Activated gamma-delta T cell treated with Interleukin-2 at 50 U/mL for 16 hours (primary cell): ENCODE data around the gene ANKRD2.
"Not testable (repeated sequence)": the region's sequence is repeated elsewhere in the genome, so short reads cannot be mapped to it uniquely, and the experiment has no call there.

Experiments used
- DNase-seq: peaks from one replicate; pipeline ENCODE4 v3.0.0-alpha.2; 2020

The ANKRD2 gene

DNA sequence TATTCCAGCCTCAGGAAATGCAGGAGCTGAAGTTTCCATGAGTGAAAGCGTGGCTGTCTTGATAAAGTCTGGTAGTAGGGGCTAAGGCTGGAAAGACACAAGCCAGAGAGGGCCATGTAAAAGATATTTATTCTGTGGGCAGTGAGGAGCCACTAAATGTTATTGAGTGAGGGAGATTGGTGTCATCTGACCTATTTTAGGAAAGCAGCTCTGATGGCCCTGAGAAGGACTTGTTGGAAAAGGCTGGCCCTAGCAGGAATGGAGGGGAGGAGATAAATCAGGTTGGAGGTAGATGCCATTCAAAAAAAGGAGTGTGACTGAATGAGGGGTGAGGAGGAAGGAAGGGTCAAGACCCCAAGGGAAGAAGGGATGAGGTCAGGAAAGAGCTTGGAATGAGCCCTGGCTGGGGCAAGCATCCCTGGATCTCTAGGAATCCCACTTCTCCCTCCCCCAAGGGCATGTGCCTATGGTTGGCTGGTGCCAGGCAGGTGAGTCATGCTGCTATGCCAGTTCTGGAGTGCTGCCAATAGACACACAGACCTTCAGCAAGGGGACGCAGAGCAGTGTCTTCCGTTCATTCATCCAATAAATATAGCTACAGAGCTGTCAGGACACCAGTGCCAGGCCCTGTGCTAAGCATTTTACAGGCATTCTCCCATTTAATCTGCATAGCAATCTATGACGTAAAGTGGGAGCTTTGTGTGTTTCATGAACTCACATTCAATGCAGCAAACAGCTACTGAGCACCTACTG, 2.0 kb downstream of the ANKRD2 start:
- DNase-seq = no peak

DNA sequence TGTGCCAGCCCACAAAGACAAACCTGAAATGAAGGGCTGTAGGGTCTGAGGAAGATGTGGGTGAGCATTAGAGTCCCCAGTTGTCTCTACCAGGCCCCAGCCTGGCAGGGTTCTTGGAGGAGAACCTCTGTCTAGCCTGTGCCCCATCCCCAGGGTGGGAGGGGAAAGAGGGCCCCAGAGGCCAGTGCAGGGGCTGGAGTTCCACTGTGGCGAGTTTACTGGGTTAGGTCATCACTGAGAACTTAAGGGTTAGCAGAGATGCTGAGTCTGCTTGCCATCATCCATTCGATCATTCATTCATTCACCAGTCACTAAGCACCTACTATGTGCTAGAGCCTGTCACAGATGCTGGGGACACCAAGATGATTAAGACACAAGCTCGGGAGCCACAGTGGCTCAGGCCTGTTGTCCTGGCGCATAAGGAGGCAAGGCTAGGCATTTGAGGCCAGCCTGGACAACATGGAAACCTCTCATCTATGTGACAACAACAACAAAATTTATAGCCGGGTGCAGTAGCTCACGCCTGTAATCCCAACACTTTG, 2.6 kb downstream of the ANKRD2 start:
- no peak for DNase-seq

DNA sequence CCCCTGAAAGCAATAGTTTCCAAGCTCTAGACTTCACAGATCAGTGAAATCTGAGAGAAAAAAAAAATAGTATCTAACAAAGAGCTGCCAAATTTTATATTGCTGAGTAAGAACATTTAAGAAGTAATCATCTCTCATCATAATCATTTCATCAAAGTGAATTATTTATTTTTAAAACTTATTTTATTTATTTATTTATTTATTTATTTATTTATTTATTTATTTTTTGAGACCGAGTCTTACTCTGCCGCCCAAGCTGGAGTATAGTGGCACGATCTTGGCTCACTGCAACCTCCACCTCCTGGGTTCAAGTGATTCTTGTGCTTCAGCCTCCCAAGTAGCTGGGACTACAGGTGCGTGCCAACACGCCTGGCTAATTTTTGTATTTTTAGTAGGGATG, 3.9 kb downstream of the ANKRD2 start:
- DNase-seq = not testable (repeated sequence)

DNA sequence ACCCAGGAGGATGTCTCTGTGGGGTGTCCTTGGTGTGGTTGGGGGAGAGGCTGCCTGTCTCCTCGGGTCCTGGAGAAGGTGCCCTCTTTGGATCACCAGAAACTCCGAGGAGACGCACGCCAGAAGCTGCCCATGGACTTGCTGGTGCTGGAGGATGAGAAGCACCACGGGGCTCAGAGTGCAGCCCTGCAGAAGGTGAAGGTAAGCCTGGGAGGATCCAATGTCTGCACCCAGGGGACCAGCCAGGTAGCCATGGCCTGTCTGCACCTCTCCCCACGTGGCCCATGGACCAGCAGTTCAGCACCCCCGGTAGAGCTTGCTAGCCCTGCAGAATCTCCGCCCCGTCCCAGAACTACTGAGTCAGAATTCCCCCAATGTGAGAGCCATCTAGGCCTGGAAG, 5.1 kb downstream of the ANKRD2 start:
- DNase-seq = no peak

DNA sequence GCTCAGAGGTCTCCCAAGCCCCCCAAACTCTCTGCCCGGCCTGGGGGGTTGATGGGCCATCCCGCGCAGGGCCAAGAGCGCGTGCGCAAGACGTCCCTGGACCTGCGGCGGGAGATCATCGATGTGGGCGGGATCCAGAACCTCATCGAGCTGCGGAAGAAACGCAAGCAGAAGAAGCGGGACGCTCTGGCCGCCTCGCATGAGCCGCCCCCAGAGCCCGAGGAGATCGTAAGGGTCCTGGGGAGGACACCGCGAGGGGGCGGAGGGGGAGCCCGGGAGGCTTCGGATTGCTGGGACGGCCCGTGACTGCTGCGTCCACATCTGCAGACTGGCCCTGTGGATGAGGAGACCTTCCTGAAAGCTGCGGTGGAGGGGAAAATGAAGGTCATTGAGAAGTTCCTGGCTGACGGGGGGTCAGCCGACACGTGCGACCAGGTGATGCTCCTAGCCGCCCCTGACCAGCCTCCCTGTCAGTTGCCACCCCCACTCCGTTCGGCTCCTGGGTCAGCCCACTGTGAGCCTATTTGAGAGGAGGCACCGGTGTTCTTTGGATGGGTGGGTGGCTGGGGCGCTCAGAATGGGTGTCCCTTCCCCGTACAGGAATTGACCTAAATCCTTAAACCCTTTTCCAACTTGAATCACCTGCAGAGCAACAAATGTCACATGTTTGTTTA, 5.7 kb downstream of the ANKRD2 start:
- DNase-seq = no peak

DNA sequence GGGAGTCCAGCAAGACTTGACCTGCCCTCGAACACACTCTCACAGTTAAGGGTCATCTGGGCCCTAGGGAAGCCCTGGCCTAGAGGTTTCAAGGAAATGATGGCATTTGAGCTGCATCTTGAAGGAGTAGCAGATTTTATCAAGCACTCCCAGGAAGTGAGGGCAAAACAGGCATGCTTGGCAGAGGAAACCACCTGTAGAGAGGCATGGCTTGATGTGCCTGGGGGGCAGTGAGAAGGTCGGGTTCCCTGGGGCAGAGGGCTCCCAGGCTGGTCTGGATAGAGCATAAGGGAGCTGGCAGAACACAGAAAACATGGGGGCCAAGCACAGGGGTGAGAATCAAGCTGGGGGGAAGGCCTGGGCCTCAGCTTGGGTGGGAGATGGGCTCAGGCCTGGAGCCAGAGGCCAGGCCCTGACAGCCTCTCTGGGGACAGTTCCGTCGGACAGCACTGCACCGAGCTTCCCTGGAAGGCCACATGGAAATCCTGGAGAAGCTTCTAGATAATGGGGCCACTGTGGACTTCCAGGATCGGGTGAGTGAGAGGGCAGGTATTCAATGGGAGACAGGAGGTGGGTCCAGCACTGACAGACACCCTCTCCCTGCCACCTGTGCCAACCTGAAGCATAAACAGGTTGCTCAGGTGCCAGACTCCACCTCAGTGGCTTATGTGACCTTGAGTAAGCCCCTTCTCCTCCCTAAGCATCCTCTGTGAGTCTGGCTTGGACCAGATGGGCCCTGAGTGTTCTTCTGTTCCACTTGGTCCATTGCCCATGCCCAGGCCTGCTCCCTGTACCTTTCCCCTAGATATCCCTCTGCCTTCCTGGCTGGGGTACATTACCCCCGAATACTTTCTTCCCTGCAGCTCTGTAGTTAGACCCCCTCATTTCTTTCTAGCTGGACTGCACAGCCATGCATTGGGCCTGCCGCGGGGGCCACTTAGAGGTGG, 8.1 kb downstream of the ANKRD2 start:
- no peak for DNase-seq

DNA sequence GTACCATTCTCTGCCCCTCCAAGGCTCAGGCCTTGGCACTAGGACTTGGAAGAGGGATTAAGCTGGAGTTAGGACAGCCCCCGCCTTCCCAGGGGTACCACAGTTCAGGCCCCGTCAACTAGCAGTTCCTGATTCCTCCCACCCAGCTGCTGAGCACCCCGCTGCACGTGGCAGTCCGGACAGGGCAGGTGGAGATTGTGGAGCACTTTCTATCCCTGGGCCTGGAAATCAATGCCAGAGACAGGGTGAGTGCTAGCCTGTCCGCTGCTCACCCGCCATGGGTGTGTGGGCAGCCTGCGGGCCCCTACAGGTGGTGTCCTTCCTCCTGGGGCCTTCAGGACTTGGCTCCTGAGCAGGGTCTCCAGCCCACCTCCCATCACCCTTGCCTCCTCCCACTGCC, 9.6 kb downstream of the ANKRD2 start:
- no peak for DNase-seq

DNA sequence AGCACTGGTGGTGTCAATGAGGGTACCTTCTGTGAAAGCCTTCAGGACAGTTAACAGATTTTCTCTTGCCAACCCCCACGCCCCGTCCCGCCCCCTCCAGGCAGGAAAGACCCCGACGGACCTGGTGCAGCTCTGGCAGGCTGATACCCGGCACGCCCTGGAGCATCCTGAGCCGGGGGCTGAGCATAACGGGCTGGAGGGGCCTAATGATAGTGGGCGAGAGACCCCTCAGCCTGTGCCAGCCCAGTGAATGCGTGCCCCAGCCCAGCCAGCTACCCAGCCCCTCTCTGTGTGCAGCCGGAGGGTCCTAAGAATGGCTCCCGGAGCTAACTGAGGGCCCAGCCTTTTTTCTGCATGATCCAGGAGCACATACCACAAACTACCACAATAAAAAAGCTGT, 10.9 kb downstream of the ANKRD2 start:
- no peak for DNase-seq

DNA sequence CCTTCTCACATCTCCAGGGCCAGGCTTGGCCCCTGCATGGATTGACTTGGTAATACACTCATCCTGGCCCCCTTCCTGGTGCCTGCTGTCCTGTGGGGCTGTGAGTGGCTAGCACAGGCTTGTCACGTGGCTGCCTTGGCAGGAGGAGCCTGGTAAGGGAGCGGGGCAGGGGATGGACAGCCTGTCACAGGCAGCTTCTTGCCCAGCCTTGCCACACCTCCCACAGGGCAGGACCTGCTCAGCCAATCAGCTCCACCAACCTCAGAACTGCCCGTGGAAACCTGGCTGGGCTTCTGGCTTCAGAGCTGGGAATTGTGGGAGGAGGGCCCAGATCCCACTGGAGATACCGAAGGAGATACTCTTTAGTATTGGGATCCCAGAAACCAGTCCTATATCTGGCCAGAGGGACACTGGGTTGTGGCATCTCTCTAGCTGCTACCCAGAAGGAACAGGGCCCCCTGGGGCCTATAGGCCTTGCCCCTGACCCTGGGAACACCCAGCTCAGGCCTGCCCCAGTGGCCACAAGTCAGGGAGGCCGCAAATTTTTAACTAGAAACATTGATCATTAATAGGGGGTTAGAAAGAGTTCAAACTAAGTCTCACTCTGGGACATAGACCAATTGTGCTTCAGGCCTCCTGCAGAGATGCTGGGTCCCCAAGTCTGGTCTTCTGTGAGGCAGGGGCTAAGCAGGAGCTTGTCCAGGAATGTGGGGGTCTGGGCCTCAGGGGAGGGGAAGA, 11.7 kb downstream of the ANKRD2 start, which contains the start of gene HOGA1:
Gene HOGA1, plus strand, starts transcription at position 330 of the 738 bp plus-strand sequence. Its CDS starts 315 bp downstream, at position 645.
- no peak for DNase-seq

DNA sequence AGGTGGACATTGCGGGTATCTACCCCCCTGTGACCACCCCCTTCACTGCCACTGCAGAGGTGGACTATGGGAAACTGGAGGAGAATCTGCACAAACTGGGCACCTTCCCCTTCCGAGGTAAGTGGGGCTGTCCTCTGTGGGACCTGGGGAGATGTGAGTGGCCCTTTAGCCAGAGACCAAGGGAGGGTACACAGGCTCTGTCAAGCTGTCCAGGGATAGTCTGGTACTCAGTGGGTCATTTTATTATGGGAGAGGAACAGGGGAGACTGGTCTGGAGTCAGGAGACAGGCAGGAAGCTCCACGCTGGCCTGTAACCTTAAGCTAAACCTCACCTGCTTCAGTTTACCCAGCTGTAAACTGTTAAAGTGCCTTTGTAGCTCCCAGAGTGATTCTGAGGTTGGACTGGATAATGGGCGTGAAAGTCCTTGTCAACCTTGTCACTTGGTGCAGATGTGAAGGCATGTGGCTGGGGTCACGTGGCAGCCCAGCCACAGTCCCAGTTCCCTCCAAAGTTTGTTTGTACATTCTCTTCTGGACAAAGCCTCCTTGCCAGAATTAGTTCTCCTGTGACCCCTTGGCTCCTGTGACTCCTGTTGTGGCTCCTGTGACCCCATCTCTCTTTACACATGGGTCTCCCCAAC, 12.3 kb downstream of the ANKRD2 start:
- DNase-seq = no peak

DNA sequence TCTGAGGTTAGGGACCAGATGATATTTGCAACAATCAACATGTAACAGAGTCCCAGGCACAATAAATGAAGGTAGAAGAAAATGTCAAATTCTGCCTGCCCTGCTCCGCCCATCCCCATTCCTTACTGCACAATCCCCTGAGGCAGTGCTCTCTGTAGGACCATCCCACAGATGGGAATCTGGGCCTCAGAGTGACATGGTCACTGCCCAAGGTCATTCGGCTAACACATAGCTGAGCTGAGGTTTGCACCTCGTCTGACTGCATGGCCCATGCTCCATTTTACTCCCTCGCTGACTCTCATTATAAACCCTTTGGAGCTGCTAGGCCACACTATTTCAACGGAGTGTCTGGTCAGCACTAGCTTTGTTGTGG, 12.8 kb downstream of the ANKRD2 start:
- no peak for DNase-seq

DNA sequence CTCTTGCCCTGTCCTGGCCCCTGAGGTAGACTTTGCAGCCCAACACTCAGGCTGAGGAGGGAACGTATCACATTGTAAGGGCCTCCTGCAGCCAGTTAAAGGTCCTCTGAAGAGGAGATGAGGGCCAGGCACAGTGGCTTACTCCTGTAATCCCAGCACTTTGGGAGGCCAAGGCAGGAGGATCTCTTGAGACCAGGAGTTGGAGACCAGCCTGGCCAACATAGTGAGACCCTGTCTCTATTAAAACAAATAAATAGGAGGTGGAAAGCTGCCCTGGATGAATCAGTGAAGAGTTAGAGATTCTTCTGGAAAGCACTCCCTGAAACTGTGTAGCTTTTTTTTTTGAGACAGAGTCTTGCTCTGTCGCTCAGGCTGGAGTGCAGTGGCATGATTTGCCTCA, 14.6 kb downstream of the ANKRD2 start:
- no peak for DNase-seq

DNA sequence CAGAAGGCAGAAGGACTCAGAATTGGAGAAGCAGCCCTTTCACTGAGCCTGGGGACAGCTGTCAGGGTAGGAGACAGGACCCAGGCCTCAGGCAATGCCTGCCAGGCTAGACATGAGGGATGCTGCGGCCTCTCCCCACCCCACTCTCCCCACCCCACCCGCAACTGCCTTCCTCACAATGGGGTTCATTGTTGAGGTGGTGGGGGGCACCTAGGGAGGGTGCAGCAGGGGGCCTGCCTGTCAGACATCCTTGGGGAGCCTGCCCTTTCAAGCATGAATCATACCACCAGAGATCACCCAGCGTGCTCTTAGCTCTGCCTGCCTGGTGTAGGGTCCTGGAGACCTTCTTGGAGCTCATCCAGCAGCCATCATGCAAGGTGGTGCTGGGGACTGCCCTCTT, 16.9 kb downstream of the ANKRD2 start, which contains the start of gene C10orf62:
Gene C10orf62, plus strand, starts transcription at position 243 of the 400 bp plus-strand sequence. CDS start 177 bp downstream, outside the sequence.
- no peak for DNase-seq

DNA sequence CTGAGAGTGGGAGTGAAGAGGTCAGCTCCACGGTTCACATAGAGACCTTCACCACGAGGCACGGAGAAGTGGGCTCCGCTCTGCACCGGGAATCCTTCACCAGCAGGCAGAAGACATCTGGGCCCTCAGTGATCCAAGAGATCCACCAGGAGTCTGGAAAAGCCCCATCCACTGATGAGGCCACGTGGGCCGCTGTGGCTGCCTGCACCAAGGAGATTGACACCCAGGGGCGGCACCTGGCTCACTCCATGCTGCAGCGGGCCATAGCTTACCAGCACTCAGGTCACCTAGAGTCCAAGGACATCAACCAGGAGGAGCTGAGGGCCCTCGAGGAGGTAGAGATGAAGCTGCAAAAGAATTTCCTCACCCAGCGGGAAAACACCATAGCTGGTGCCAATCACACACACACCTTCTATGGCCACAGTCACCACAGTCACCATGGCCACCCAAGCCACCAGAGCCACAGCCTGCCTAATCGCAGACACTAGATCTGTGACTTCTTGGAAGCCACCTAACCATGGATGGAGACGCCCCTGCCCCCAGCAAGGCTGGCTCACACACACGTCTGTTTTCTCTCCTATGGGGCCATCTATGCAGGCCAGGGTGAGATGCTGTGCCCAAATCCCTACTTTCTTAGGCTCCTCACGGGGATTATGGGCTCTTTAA, 17.6 kb downstream of the ANKRD2 start:
- DNase-seq = no peak

DNA sequence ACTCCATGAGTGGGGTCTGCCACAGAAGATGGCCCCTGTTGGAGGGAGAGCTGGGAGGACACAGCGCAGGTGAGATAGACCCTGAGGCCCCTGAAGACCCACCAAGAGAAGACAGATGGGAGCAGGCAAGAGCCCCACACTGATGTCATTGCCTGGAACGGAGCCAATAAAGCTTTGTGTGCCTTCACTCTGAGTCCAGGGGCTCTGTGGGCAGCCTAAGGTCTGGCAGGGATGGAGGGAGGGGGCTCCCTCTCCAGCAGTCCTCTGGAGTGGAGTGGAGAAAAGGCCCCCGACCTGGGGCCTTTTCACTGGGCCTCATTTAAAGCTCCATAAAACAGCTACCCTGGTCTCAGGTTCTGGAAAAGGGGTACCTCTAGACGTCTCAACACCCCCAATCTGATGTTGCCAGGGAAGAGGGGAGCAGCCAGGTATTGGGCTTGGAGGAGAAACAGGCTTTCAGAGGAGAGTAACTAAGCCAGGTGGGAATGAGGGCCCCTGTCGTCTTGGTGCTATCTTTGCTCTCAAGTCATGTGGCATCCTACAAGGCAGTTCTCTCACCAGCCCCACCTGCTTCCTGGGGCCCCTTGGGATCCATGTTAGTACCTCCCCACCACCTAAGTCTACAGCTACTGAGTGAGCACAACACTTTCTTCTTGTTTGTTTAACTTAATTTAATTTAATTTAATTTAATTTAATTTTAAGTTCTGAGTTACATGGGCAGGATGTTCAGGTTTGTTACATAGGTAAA, 18.3 kb downstream of the ANKRD2 start:
- DNase-seq = no peak

DNA sequence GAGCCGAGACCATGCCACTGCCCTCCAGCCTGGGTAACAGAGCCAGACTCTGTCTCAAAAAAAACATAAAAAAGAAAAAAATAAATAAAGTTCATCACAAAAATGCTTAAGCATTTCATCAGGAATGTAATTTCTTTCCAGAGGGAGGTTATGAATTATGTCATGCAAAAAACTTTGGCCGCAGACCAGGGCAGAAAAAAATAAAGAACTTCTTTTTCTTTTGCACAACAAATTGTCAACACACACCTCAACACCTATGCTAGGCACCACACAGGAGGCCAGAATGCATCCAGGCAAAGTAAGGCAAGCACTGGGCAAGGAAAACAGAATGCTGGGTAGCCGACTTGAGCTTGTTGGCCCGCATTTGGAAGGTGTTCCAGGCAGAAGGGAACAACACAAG, 20.8 kb downstream of the ANKRD2 start:
- no peak for DNase-seq

DNA sequence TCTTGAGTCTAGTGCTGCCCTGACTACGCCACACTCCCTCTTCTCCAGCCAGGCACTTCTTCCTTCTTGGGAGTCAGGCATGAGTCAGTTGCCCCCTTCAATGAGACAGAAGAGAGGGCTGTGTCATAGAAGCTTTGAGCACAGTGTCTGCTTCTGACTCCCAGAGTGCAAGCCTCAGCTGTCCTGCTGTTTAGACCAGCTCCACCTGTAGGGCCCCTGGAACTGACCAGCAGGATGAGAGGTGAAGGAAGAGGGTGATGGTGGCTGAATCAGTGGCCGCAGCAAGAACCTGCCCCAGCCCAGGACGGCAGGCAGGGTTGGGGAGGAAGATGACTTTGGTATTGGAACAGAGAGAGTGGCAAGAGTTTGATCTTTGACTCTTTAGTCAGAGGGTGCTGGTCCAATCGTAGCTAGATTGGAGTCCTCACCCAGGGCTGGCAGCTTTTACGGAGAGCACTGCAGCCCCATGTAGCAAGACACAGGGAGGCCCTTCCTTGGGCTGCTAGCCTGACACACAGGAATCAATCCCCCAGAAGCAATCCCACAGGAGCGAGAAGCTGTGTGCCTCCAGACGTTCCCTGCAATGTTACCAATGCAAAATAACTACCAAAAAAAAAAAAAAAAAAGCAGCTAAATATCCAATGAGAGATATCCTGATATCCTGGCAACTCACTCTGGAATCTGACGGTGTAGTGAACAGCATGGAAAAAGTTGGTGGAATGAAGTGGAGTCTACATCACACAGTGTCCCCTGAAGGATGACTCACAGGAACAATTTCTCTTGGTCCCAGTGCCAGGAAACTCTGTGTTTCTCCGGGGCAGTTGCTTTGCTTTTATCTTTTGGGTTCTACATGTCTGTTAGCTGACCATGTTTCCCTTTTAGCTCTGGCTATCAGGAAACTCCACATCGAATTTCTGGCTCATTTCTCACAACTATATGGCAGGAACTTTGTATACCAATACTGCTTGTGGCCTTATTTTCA, 23.8 kb downstream of the ANKRD2 start:
- no peak for DNase-seq

DNA sequence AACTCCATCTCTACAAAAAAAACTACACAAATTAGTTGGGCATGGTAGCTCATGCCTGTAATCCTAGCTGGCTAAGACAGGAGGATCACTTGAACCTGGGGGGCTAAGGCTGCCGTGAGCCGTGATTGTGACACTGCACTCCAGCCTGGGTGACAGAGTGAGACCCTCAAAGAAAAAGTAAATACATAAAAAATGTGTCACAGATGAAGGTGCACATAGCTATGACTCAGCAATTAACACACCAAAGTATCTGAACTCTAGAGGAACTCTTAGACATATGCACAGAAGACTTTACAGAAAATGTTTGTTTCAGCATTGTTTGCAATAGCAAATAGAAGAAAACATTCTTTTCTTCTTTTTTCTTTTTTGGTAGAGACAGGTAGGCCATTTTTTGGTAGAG, 25.2 kb downstream of the ANKRD2 start:
- no peak for DNase-seq
